ENCODE measurements around the gene MAP3K5. TPM values are rescaled to one million over a fixed set of nuclear protein-coding genes. Genes with fewer than 3 reads are reported as not detected.
"Not testable (repeated sequence)": the region's sequence is repeated elsewhere in the genome, so short reads cannot be mapped to it uniquely, and the experiment has no call there.

Gene MAP3K5
- total RNA-seq, 2 donors from 2014 or later = 17.5 to 18.9 TPM

GRCh38 chr6:136710877-136711552, 81.3 kb downstream of the MAP3K5 start:
- intact Hi-C loops (cut with DNase I, micrococcal nuclease) = no loop called here
- ATAC-seq (no peak), DNase-seq (no peak)

DNA sequence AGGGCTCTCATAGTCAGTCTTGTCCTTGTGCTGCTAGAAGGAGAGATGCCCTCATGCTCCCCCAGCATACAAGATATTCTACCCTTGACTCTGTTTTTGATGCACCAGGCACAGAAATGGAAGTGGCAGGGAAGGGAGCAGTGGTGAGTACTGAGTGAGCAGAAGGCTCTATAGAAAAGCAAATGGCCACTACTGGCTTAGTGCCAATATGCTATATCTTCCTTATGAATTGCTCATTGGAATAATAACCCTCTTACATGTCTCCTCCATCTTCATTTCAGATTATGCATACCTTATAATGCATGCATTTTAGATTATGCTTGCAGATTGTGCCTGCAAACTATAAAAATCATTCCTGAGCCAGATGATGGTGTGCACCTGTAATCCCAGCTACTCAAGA, 82.8 kb downstream of the MAP3K5 start:
- ATAC-seq = no peak
- DNase-seq = no peak
- intact Hi-C loops (cut with DNase I, micrococcal nuclease) = no loop called here

DNA sequence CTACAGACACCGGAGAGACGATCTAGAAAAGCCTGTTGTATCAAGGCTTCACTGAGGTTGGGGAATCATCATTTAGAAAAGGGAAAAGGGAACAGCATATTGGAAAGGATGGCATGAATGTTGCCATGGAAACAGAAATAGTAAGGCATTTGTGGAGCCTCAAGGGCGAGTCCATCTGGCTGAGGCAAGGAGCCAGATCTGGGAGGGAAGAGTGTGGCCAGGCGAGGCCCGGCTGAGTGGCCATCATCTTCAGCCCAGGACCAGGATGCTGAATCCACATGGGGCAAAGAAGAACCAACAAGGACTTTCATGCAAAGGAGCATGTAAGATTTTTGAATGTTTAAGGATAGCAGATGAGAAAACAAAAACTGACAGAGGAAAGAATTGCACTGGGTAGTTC, 85.8 kb downstream of the MAP3K5 start:
- ATAC-seq (no peak), DNase-seq (no peak)
- intact Hi-C loops (cut with DNase I, micrococcal nuclease) = no loop called here

GRCh38 chr6:136703331-136703865, 88.9 kb downstream of the MAP3K5 start:
- no peak for DNase-seq

DNA sequence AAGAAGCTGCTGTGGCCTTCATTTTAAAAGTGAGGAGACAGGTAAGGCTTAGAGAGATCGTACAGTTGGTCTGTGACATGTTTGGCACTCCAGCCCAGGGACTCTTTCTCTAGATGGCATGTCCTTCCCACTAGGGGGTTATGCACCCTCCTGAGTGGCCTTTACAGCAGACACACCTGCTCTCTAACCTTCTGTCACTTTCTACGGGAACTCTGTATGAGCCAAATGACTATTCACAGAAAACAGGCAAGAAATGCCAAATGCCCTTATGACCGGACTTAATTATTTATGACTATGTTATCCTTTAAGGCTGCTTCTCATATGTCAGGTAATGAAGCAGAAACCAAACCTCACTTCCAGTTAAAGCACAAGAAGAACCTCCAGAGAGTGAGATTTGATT, 91.2 kb downstream of the MAP3K5 start:
- intact Hi-C loops (cut with DNase I, micrococcal nuclease) = no loop called here
- ATAC-seq = no peak
- DNase-seq = no peak

More at GRCh38 chr6:136703331-136703865, 88.9 kb downstream of the MAP3K5 start:
- ATAC-seq = no peak
- intact Hi-C loops (cut with DNase I, micrococcal nuclease) = no loop called here

DNA sequence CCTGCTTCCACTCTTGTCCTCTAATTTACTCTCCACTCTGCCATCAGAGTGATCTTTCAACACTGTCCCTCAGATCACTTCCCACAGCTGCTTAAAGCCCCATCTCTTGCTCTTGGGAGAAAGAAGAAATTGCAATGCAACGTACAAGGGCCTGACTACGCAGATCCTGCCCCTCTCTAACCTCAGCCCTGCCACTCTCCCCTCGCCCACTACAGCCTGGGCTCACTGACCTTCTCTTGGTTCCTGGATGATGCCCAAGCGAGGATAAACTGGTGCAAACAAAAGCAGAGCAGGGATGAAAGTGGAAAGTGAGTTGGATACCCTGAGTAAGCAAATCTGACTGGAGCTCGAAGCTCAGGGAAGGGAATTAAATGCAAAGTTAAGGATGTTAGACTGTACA, 92.9 kb downstream of the MAP3K5 start:
- no peak for DNase-seq
- ATAC-seq = no peak
- intact Hi-C loops (cut with DNase I, micrococcal nuclease) = no loop called here

- no peak for ATAC-seq
- no peak for DNase-seq
- intact Hi-C loops (cut with DNase I, micrococcal nuclease) = no loop called here
These were observed 95.4 kb downstream of the MAP3K5 start for GRCh38 chr6:136696783-136697364.

- DNase-seq (no peak), ATAC-seq (peak; percentile 54)
- intact Hi-C loops (cut with DNase I, micrococcal nuclease) = no loop called here
These were observed 96.0 kb downstream of the MAP3K5 start for GRCh38 chr6:136696238-136696637.

- DNase-seq (no peak), ATAC-seq (no peak)
- intact Hi-C loops (cut with DNase I, micrococcal nuclease) = no loop called here
These were observed 96.9 kb downstream of the MAP3K5 start for GRCh38 chr6:136695412-136695811.

DNA sequence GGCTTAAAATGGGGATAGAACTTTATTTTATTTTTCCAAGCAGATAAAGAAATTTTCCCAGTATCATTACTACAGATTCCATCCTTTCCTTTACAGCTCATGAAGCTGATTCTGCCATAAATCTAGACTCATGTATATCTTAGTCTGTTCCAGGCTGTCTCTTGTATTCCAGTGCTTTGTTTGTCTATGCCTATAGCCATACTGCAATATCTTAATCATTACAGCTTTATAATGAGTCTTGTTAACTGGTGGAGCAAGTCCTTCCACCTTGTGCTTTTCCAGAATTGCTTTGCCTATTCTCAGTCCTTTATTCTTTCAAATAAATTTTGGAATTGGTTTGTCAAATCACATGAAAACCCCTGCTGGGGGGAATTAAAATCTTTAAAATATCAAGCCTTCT, 99.2 kb downstream of the MAP3K5 start:
- peak; percentile 93 for ATAC-seq
- no peak for DNase-seq
- intact Hi-C loops (cut with DNase I, micrococcal nuclease) = no loop called here

GRCh38 chr6:136687894-136688293, 104.4 kb downstream of the MAP3K5 start:
- intact Hi-C loops (cut with DNase I, micrococcal nuclease); ATAC-seq: not testable (repeated sequence)

DNA sequence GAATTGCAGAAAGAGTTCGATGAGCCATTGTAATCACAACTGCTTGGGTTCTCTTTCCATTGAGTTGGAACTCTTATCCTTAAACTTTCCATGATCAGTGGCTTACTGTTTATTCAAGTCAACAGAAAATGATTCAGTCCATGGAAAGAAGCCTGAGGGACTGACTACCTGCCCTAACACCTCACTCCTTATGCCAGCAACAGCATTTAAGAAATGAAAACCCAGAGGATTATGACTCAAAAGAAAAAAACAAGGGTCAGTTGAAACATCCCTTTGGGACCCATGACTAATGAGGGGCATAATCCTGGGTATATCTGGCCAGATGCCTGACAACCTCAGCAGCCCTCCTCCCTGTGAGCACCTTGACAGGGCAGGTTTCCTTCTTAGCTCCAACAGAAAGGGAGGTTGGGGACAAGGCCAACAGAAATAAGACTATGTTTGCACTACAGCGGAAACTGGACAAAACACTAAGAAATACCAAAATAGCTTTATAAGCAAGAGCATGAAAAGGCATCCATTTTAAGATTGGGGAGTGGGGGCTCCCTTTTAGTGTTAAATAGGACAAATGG, 106.7 kb downstream of the MAP3K5 start:
- ATAC-seq = no peak
- DNase-seq = no peak
- intact Hi-C loops (cut with DNase I, micrococcal nuclease) = no loop called here

More at GRCh38 chr6:136687894-136688293, 104.4 kb downstream of the MAP3K5 start:
- not testable (repeated sequence) for DNase-seq

- no peak for ATAC-seq
- no peak for DNase-seq
- intact Hi-C loops (cut with DNase I, micrococcal nuclease) = no loop called here
These were observed 107.8 kb downstream of the MAP3K5 start for GRCh38 chr6:136684466-136684865.

GRCh38 chr6:136683209-136683941, 108.9 kb downstream of the MAP3K5 start:
- ATAC-seq (no peak), DNase-seq (no peak)
- intact Hi-C loops (cut with DNase I, micrococcal nuclease) = no loop called here

- ATAC-seq = no peak
These were observed 110.0 kb downstream of the MAP3K5 start for GRCh38 chr6:136682292-136682691.

GRCh38 chr6:136677822-136678221, 114.5 kb downstream of the MAP3K5 start:
- intact Hi-C loops (cut with DNase I, micrococcal nuclease) = no loop called here
- ATAC-seq (peak; percentile 37), DNase-seq (no peak)

More at GRCh38 chr6:136682292-136682691, 110.0 kb downstream of the MAP3K5 start:
- DNase-seq = no peak
- intact Hi-C loops (cut with DNase I, micrococcal nuclease) = no loop called here

GRCh38 chr6:136677344-136677743, 114.9 kb downstream of the MAP3K5 start:
- no peak for ATAC-seq
- intact Hi-C loops (cut with DNase I, micrococcal nuclease) = no loop called here
- no peak for DNase-seq

GRCh38 chr6:136676075-136676474, 116.2 kb downstream of the MAP3K5 start:
- ATAC-seq = no peak
- intact Hi-C loops (cut with DNase I, micrococcal nuclease) = no loop called here
- no peak for DNase-seq

GRCh38 chr6:136673571-136673970, 118.7 kb downstream of the MAP3K5 start:
- DNase-seq (no peak), ATAC-seq (no peak)
- intact Hi-C loops (cut with DNase I, micrococcal nuclease) = no loop called here

DNA sequence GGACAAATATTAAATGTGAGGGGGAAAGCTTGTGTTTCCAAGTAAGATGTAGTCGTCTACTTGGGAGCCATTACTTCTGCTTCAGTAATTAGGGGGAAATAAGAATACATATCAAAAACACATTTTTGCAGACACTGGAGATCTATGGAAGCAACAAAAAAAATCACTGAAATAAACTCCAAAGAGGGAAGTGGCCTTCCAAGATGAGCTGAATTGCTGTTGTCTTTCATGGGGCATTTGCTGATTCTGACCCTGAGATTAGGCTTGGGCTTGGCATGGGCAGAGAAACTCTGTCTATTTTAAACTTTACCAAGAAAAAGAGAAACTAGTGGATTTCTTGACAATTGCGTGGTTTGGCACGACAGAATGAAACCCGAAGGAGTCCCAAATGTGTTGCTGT, 120.1 kb downstream of the MAP3K5 start:
- DNase-seq (no peak), ATAC-seq (no peak)
- intact Hi-C loops (cut with DNase I, micrococcal nuclease) = no loop called here

All from left colon (tissue), 2 donors.